Measurements from ENCODE around the gene RMI1.
"Not testable (repeated sequence)": the region's sequence is repeated elsewhere in the genome, so short reads cannot be mapped to it uniquely, and the experiment has no call there.

Gene RMI1

GRCh38 chr9:83980395-83981125 lies at the start of gene RMI1:
Gene RMI1 (plus strand): TSS chr9:83980805. CDS start chr9:84000987, 20,182 bp downstream.
- peak; percentile 99 for DNase-seq

- no peak for DNase-seq
Observed at GRCh38 chr9:83930881-83931280, 49.7 kb upstream of the RMI1 start.

- no peak for DNase-seq
Observed at GRCh38 chr9:83932011-83932410, 48.6 kb upstream of the RMI1 start.

- DNase-seq = no peak
Observed at GRCh38 chr9:83932851-83933250, 47.8 kb upstream of the RMI1 start.

GRCh38 chr9:83933790-83934189 lies 46.8 kb upstream of the RMI1 start:
- DNase-seq = no peak

GRCh38 chr9:83934569-83935275 lies 45.9 kb upstream of the RMI1 start:
- no peak for DNase-seq

GRCh38 chr9:83935276-83935935 lies 45.2 kb upstream of the RMI1 start:
- no peak for DNase-seq

- DNase-seq = no peak
Observed at GRCh38 chr9:83936523-83936922, 44.1 kb upstream of the RMI1 start.

- DNase-seq = peak; percentile 84
Observed at GRCh38 chr9:83937861-83938455, 42.6 kb upstream of the RMI1 start.

GRCh38 chr9:83940590-83941303 lies 39.9 kb upstream of the RMI1 start:
- no peak for DNase-seq

- DNase-seq = not testable (repeated sequence)
Observed at GRCh38 chr9:83948096-83948495, 32.5 kb upstream of the RMI1 start.

GRCh38 chr9:83956086-83956435 lies 24.5 kb upstream of the RMI1 start:
- no peak for DNase-seq

- DNase-seq = peak; percentile 60
Observed at GRCh38 chr9:83956436-83957247, 24.0 kb upstream of the RMI1 start.

GRCh38 chr9:83957248-83957513 lies 23.4 kb upstream of the RMI1 start:
- no peak for DNase-seq

GRCh38 chr9:83959061-83959460 lies 21.5 kb upstream of the RMI1 start:
- DNase-seq = no peak

- no peak for DNase-seq
Observed at GRCh38 chr9:83960991-83961390, 19.6 kb upstream of the RMI1 start.

- no peak for DNase-seq
Observed at GRCh38 chr9:83962165-83962564, 18.4 kb upstream of the RMI1 start.

GRCh38 chr9:83964973-83965349 lies 15.6 kb upstream of the RMI1 start:
- no peak for DNase-seq

- no peak for DNase-seq
Observed at GRCh38 chr9:83965350-83966208, 15.0 kb upstream of the RMI1 start.

- DNase-seq = no peak
Observed at GRCh38 chr9:83966209-83966582, 14.4 kb upstream of the RMI1 start.

- DNase-seq = no peak
Observed at GRCh38 chr9:83967073-83967472, 13.5 kb upstream of the RMI1 start.
